Activated CD4-positive, alpha-beta memory T cell treated with anti-CD3 and anti-CD28 coated beads for 36 hours (primary cell): ENCODE data around the gene MPO. TPM values are rescaled to one million over a fixed set of nuclear protein-coding genes. Genes with fewer than 3 reads are reported as not detected.

Experiments
- CTCF ChIA-PET: fragments of 350-600 bp; sonication (Branson Sonifier 250); formaldehyde crosslinking; loops from one replicate; lab custom pipeline; 2021; ENCODE audit warnings: antibody characterized with exemption, inconsistent platforms; lab: Charles Lee
- POLR2A ChIA-PET: fragments of 350-600 bp; sonication (Branson Sonifier 250); formaldehyde crosslinking; loops from one replicate; lab custom pipeline; 2021; ENCODE audit warnings: antibody characterized with exemption; lab: Charles Lee
- DNase-seq: peaks from one replicate; pipeline ENCODE4 v3.0.0-alpha.2; 2020
- H3K27ac Mint-ChIP-seq: one replicate; pipeline ENCODE4 v1.8.0; 2021; ENCODE audit warnings: mixed read lengths
- H3K27me3 Mint-ChIP-seq: one replicate; pipeline ENCODE4 v1.8.0; 2021; ENCODE audit warnings: mixed read lengths
- H3K36me3 Mint-ChIP-seq: one replicate; pipeline ENCODE4 v1.8.0; 2021; ENCODE audit warnings: mixed read lengths
- H3K4me1 Mint-ChIP-seq: one replicate; pipeline ENCODE4 v1.8.0; 2021; ENCODE audit warnings: low read depth, mixed read lengths
- H3K4me3 Mint-ChIP-seq: one replicate; pipeline ENCODE4 v1.8.0; 2021; ENCODE audit warnings: mild to moderate bottlenecking, mixed read lengths
- H3K9me3 Mint-ChIP-seq: one replicate; pipeline ENCODE4 v1.8.0; 2021; ENCODE audit warnings: mixed read lengths
- intact Hi-C: fragments of 100-400 bp; cut with micrococcal nuclease; formaldehyde crosslinking; loops from one replicate; pipeline ENCODE4 v1.15.1; 2023
- total RNA-seq, 2 experiments: library from RNA; stranded (reverse); gene quantifications; one replicate each; pipeline ENCODE4 v1.2.3, GENCODE V29; 2021

The MPO gene
- under 1 TPM; 0.17 to 0.22 TPM for total RNA-seq

- H3K4me3 Mint-ChIP-seq, result no peak within 1 kb of the TSS
- H3K27ac Mint-ChIP-seq, result no peak within 1 kb of the TSS
- H3K9me3 Mint-ChIP-seq, result no peaks in the 10 kb centered on the region
- H3K27me3 Mint-ChIP-seq, result peaks cover 17% of the 10 kb centered on the region
- H3K4me1 Mint-ChIP-seq, result no peaks in the 10 kb centered on the region
- DNase-seq, result no peak
- CTCF ChIA-PET, result interaction anchor here (0.6 to 1.6 kb wide), 2 partner anchors 37 to 447 kb away, joined by 3 to 5 read pairs; no protein-coding TSS in a partner anchor
- intact Hi-C loops, result no loop called here
- POLR2A ChIA-PET, result no interaction called here
- no peaks in the 10 kb centered on the region for H3K36me3 Mint-ChIP-seq
Observed at GRCh38 chr17:58280480-58281217, at the start of gene MPO. TSS of gene MPO (minus strand) at chr17:58280935. CDS start at chr17:58280758, 177 bp downstream.

- peaks cover 63% of the 10 kb centered on the region for H3K36me3 Mint-ChIP-seq
- H3K4me1 Mint-ChIP-seq, result peaks cover 44% of the 10 kb centered on the region
- peaks cover 6% of the 10 kb centered on the region for H3K9me3 Mint-ChIP-seq
- intact Hi-C loops, result loop anchor here (1.0 to 10.0 kb wide), 7 partner anchors 8 to 1497 kb away; partner anchors contain the start of genes RNF43, SUPT4H1 and TRIM37
- H3K4me3 Mint-ChIP-seq, result peak overlapping the region; percentile 92
- H3K27me3 Mint-ChIP-seq, result peaks cover 25% of the 10 kb centered on the region
- POLR2A ChIA-PET, result interaction anchor here (3.7 to 18.5 kb wide), 4 partner anchors 0 to 22 kb away, joined by 23 to 1114 read pairs (median 616); partner anchors contain the start of genes SUPT4H1 and TSPOAP1
- peak overlapping the region; percentile 98 for H3K27ac Mint-ChIP-seq
- peak; percentile 76 for DNase-seq
- CTCF ChIA-PET, result interaction anchor here (1.5 to 4.7 kb wide), 2 partner anchors 14 to 22 kb away, joined by 3 to 58 read pairs; partner anchors contain the start of gene SUPT4H1
Observed at GRCh38 chr17:58329810-58330537, 49.2 kb upstream of the MPO start.

GRCh38 chr17:58329035-58329809, 48.5 kb upstream of the MPO start:
- Mint-ChIP-seq H3K4me3 (peak overlapping the region; percentile 92), H3K4me1 (peaks cover 44% of the 10 kb centered on the region), H3K27ac (peak overlapping the region; percentile 98), H3K36me3 (peaks cover 55% of the 10 kb centered on the region), H3K27me3 (peaks cover 25% of the 10 kb centered on the region), H3K9me3 (peaks cover 6% of the 10 kb centered on the region)
- CTCF ChIA-PET, result interaction anchor here (1.3 to 4.0 kb wide), 5 partner anchors 12 to 159 kb away, joined by 7 to 52 read pairs (median 10); partner anchors contain the start of genes HSF5 and RNF43
- peak; percentile 92 for DNase-seq
- POLR2A ChIA-PET, result interaction anchor here (1.4 to 18.5 kb wide), 5 partner anchors 10 to 88 kb away, joined by 3 to 1114 read pairs (median 23); partner anchors contain the start of genes RNF43 and SUPT4H1
- intact Hi-C loops, result loop anchor here (1.0 kb wide), 5 partner anchors 9 to 88 kb away; partner anchors contain the start of genes RNF43 and SUPT4H1

- peak within 1 kb of the TSS; percentile 92 for H3K4me3 Mint-ChIP-seq
Observed at GRCh38 chr17:58328195-58329034, 47.7 kb upstream of the MPO start, which contains the start of gene TSPOAP1. TSS of gene TSPOAP1 (minus strand) at chr17:58328795. CDS start at chr17:58327920, 875 bp downstream.

GRCh38 chr17:58327363-58328194, 46.8 kb upstream of the MPO start:
- H3K4me3 Mint-ChIP-seq, result peak overlapping the region; percentile 92
- H3K9me3 Mint-ChIP-seq, result peaks cover 6% of the 10 kb centered on the region
- ChIA-PET CTCF (interaction anchor here (0.7 to 4.0 kb wide), 10 partner anchors 10 to 160 kb away, joined by 3 to 52 read pairs (median 7); partner anchors contain the start of genes HSF5, RNF43 and SUPT4H1), POLR2A (interaction anchor here (0.5 to 18.5 kb wide), 14 partner anchors 9 to 1049 kb away, joined by 3 to 1114 read pairs (median 4); partner anchors contain the start of genes MTMR4, RNF43, SRSF1 and SUPT4H1)
- H3K27me3 Mint-ChIP-seq, result peaks cover 25% of the 10 kb centered on the region
- peak overlapping the region; percentile 98 for H3K27ac Mint-ChIP-seq
- intact Hi-C loops, result no loop called here
- DNase-seq, result no peak
- H3K36me3 Mint-ChIP-seq, result peaks cover 46% of the 10 kb centered on the region
- H3K4me1 Mint-ChIP-seq, result peaks cover 44% of the 10 kb centered on the region

More at GRCh38 chr17:58328195-58329034, 47.7 kb upstream of the MPO start, which contains the start of gene TSPOAP1:
- Mint-ChIP-seq H3K9me3 (peaks cover 6% of the 10 kb centered on the region), H3K36me3 (peaks cover 49% of the 10 kb centered on the region), H3K27ac (peak within 1 kb of the TSS; percentile 98), H3K4me1 (peaks cover 44% of the 10 kb centered on the region), H3K27me3 (peaks cover 25% of the 10 kb centered on the region)
- intact Hi-C loops, result loop anchor here (1.0 kb wide), 5 partner anchors 10 to 89 kb away; partner anchors contain the start of genes RNF43 and SUPT4H1
- POLR2A ChIA-PET, result interaction anchor here (0.6 to 18.5 kb wide), 12 partner anchors 10 to 186 kb away, joined by 3 to 1114 read pairs (median 5); partner anchors contain the start of genes MTMR4, RNF43 and SUPT4H1
- CTCF ChIA-PET, result interaction anchor here (0.7 to 4.0 kb wide), 9 partner anchors 9 to 160 kb away, joined by 3 to 52 read pairs (median 7); partner anchors contain the start of genes HSF5, RNF43 and SUPT4H1
- peak; percentile 90 for DNase-seq

- DNase-seq, result no peak
- POLR2A ChIA-PET, result interaction anchor here (0.9 to 18.5 kb wide), 11 partner anchors 8 to 319 kb away, joined by 3 to 1114 read pairs (median 10); partner anchors contain the start of genes RNF43, SRSF1 and SUPT4H1
Observed at GRCh38 chr17:58326609-58327362, 46.1 kb upstream of the MPO start.

GRCh38 chr17:58325976-58326468, 45.3 kb upstream of the MPO start:
- H3K9me3 Mint-ChIP-seq, result peaks cover 3% of the 10 kb centered on the region
- intact Hi-C loops, result no loop called here
- peak overlapping the region; percentile 40 for H3K4me3 Mint-ChIP-seq
- POLR2A ChIA-PET, result interaction anchor here (1.0 to 18.5 kb wide), 7 partner anchors 8 to 190 kb away, joined by 3 to 1114 read pairs (median 10); partner anchors contain the start of gene SUPT4H1
- H3K4me1 Mint-ChIP-seq, result peaks cover 34% of the 10 kb centered on the region
- H3K27ac Mint-ChIP-seq, result peak overlapping the region; percentile 43
- peak; percentile 46 for DNase-seq
- H3K36me3 Mint-ChIP-seq, result peaks cover 38% of the 10 kb centered on the region
- peaks cover 13% of the 10 kb centered on the region for H3K27me3 Mint-ChIP-seq
- CTCF ChIA-PET, result interaction anchor here (0.6 to 4.0 kb wide), 6 partner anchors 9 to 92 kb away, joined by 3 to 52 read pairs (median 4); partner anchors contain the start of gene RNF43

More at GRCh38 chr17:58326609-58327362, 46.1 kb upstream of the MPO start:
- Mint-ChIP-seq H3K4me3 (peak overlapping the region; percentile 34), H3K27ac (peak overlapping the region; percentile 98), H3K9me3 (peaks cover 3% of the 10 kb centered on the region), H3K36me3 (peaks cover 42% of the 10 kb centered on the region), H3K4me1 (peaks cover 39% of the 10 kb centered on the region), H3K27me3 (peaks cover 19% of the 10 kb centered on the region)
- intact Hi-C loops, result no loop called here
- CTCF ChIA-PET, result interaction anchor here (1.0 to 4.0 kb wide), 8 partner anchors 9 to 93 kb away, joined by 3 to 52 read pairs (median 8); partner anchors contain the start of genes RNF43 and SUPT4H1

- Mint-ChIP-seq H3K27me3 (peaks cover 8% of the 10 kb centered on the region), H3K9me3 (peaks cover 1% of the 10 kb centered on the region), H3K36me3 (peaks cover 31% of the 10 kb centered on the region), H3K27ac (peak overlapping the region; percentile 35), H3K4me3 (no peak overlapping the region), H3K4me1 (peaks cover 29% of the 10 kb centered on the region)
- ChIA-PET POLR2A (interaction anchor here (1.1 to 18.5 kb wide), 5 partner anchors 7 to 191 kb away, joined by 3 to 1114 read pairs (median 22); partner anchors contain the start of gene SUPT4H1), CTCF (interaction anchor here (0.6 to 4.0 kb wide), 5 partner anchors 8 to 92 kb away, joined by 3 to 52 read pairs (median 5); partner anchors contain the start of gene RNF43)
- peak; percentile 52 for DNase-seq
- intact Hi-C loops, result no loop called here
Observed at GRCh38 chr17:58325289-58325726, 44.6 kb upstream of the MPO start.
